DOHH2 (cell line): Measurements from ENCODE around the gene RRBP1.

Experiments used
- CTCF ChIP-seq: fragments of 200-600 bp; sonication (generic); IDR thresholded peaks from one replicate; pipeline ENCODE4 v1.5.1; 2014; ENCODE audit warnings: antibody characterized with exemption, mild to moderate bottlenecking, low read depth, low read length; ENCODE audit not compliant: poor library complexity, severe bottlenecking
- EZH2phosphoT487 ChIP-seq: fragments of 200-600 bp; sonication (generic); IDR thresholded peaks from 2 replicates; pipeline ENCODE4 v1.6.1; 2017; ENCODE audit warnings: borderline replicate concordance, mild to moderate bottlenecking, antibody characterized with exemption, low read length, moderate library complexity, mixed read lengths

- TF ChIP-seq CTCF = no peak
- no peak for TF ChIP-seq EZH2phosphoT487
These were observed 51.8 kb downstream of the RRBP1 start for GRCh38 chr20:17630151-17630805.
